OCI-LY1 (cell line): ENCODE data around the gene EXOC6B.

Experiments used
- EZH2 ChIP-seq: fragments of 200-600 bp; sonication (generic), shearing (Covaris generic); IDR thresholded peaks from 2 replicates; pipeline ENCODE4 v1.8.0; 2017; ENCODE audit warnings: borderline replicate concordance, mixed run types, mild to moderate bottlenecking, antibody characterized with exemption, low read length, moderate library complexity, mixed read lengths
- TF ChIP-seq, protein P1 (sequence below): fragments of 200-600 bp; sonication (generic), shearing (Covaris generic); IDR thresholded peaks from 2 replicates; pipeline ENCODE4 v1.5.1; 2017; ENCODE audit warnings: mild to moderate bottlenecking, antibody characterized with exemption, low read length, moderate library complexity, mixed read lengths

DNA sequence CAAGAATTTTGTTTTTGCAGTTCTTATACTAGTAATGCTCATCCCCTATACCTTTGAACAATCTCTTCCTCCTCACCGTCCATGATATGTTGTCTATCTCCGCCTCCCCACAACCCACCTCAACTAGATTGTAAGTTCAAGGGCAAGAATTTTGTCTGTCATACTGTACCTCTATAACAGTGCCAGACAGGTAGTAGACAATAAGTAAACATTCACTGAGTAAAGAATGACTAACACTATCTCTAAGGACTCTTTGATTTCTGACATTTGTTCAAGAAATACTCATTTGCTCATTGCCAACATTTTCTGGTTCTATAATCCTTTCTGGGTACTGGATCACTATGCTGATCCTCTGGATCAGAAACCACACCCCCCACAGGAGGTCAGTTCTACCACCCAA lies 82.4 kb downstream of the EXOC6B start:
- TF ChIP-seq, protein P1, sequence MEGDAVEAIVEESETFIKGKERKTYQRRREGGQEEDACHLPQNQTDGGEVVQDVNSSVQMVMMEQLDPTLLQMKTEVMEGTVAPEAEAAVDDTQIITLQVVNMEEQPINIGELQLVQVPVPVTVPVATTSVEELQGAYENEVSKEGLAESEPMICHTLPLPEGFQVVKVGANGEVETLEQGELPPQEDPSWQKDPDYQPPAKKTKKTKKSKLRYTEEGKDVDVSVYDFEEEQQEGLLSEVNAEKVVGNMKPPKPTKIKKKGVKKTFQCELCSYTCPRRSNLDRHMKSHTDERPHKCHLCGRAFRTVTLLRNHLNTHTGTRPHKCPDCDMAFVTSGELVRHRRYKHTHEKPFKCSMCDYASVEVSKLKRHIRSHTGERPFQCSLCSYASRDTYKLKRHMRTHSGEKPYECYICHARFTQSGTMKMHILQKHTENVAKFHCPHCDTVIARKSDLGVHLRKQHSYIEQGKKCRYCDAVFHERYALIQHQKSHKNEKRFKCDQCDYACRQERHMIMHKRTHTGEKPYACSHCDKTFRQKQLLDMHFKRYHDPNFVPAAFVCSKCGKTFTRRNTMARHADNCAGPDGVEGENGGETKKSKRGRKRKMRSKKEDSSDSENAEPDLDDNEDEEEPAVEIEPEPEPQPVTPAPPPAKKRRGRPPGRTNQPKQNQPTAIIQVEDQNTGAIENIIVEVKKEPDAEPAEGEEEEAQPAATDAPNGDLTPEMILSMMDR: no peak
- no peak for TF ChIP-seq EZH2
